CD4-positive, alpha-beta T cell (primary cell): Measurements from ENCODE around the gene BMS1. TPM values are rescaled to one million over a fixed set of nuclear protein-coding genes. Genes with fewer than 3 reads are reported as not detected.
A peak's percentile ranks its signal among the peaks of the same experiment; 100 is the strongest.

Source experiments
- ATAC-seq: fragments of 200-7000 bp; cut with Tn5 transposase; one replicate; pipeline ENCODE4 v1.10.0; 2022; ENCODE audit warnings: mild to moderate bottlenecking; ENCODE audit not compliant: poor library complexity
- CTCF ChIA-PET: fragments of 350-600 bp; sonication (Branson Sonifier 250); formaldehyde crosslinking; loops from one replicate; lab custom pipeline; 2021; ENCODE audit warnings: antibody characterized with exemption, inconsistent platforms; lab: Charles Lee
- POLR2A ChIA-PET: fragments of 350-600 bp; sonication (Branson Sonifier 250); formaldehyde crosslinking; loops from one replicate; lab custom pipeline; 2021; ENCODE audit warnings: antibody characterized with exemption, inconsistent platforms; lab: Charles Lee
- DNase-seq, 14 experiments: peaks; one replicate each; pipeline ENCODE4 v3.0.0-alpha.2; 2013 to 2020; ENCODE audit warnings: mixed read lengths in 2 of 14
- H3K27ac ChIP-seq, 2 donors: one replicate each; pipeline versions ENCODE4 v1.5.1 to v1.7.0; 2013; ENCODE audit warnings: low read length in 2 of 2, low read depth in 1 of 2, mild to moderate bottlenecking in 1 of 2
- H3K27me3 ChIP-seq, 2 experiments: 1 replicate in 1 of 2; 2 replicates in 1 of 2; pipeline versions ENCODE4 v1.6.1 to v1.7.0; 2013; ENCODE audit warnings: low read length in 2 of 2, control low read depth in 1 of 2, mild to moderate bottlenecking in 1 of 2, moderate library complexity in 1 of 2; ENCODE audit not compliant: insufficient read depth in 2 of 2, control insufficient read depth in 1 of 2
- H3K36me3 ChIP-seq: one replicate; pipeline ENCODE4 v1.6.1; 2013; ENCODE audit warnings: low read length, control low read depth; ENCODE audit not compliant: insufficient read depth
- H3K4me1 ChIP-seq: one replicate; pipeline ENCODE4 v1.6.1; 2013; ENCODE audit warnings: low read length, control low read depth; ENCODE audit not compliant: insufficient read depth
- H3K4me3 ChIP-seq: one replicate; pipeline ENCODE4 v1.5.1; 2013; ENCODE audit warnings: mild to moderate bottlenecking, low read length, moderate library complexity
- H3K9me3 ChIP-seq, 2 experiments: 1 replicate in 1 of 2; 2 replicates in 1 of 2; pipeline versions ENCODE4 v1.6.1 to v1.7.0; 2013; ENCODE audit warnings: low read length in 2 of 2, mild to moderate bottlenecking in 2 of 2, control low read depth in 1 of 2, moderate library complexity in 1 of 2; ENCODE audit not compliant: control insufficient read depth in 1 of 2, insufficient read depth in 1 of 2
- H3K27ac Mint-ChIP-seq: one replicate; pipeline ENCODE4 v1.8.0; 2020; ENCODE audit warnings: mixed read lengths
- H3K27me3 Mint-ChIP-seq: one replicate; pipeline ENCODE4 v1.8.0; 2021; ENCODE audit warnings: mixed read lengths
- H3K36me3 Mint-ChIP-seq: one replicate; pipeline ENCODE4 v1.8.0; 2021; ENCODE audit warnings: low read depth, mixed read lengths
- H3K4me1 Mint-ChIP-seq: one replicate; pipeline ENCODE4 v1.8.0; 2021; ENCODE audit warnings: low read depth, mixed read lengths
- H3K4me3 Mint-ChIP-seq: one replicate; pipeline ENCODE4 v1.8.0; 2020; ENCODE audit warnings: mild to moderate bottlenecking, mixed read lengths
- H3K9me3 Mint-ChIP-seq: one replicate; pipeline ENCODE4 v1.8.0; 2020; ENCODE audit warnings: mixed read lengths
- intact Hi-C, 2 experiments: fragments of 100-400 bp; cut with DNase I in 1 of 2; cut with micrococcal nuclease in 1 of 2; formaldehyde crosslinking; loops; one replicate each; pipeline versions ENCODE4 v1.15.1 to v1.9.0; 2023 to 2025; cut with DNase I, micrococcal nuclease
- total RNA-seq, 174 experiments: library from RNA in 2 of 174; stranded (reverse) in 2 of 174; gene quantifications; one replicate each; pipeline ENCODE4 v1.2.3 and lab custom pipeline; 2021 to 2026
- TF ChIP-seq, protein P1 (sequence below): fragments of 200-600 bp; IDR thresholded peaks from one replicate; pipeline ENCODE4 v1.8.0; 2022; ENCODE audit warnings: antibody characterized with exemption, mild to moderate bottlenecking

BMS1 gene
- total RNA-seq, 2 experiments from 2014 or later = 13.8 to 15.3 TPM

DNA sequence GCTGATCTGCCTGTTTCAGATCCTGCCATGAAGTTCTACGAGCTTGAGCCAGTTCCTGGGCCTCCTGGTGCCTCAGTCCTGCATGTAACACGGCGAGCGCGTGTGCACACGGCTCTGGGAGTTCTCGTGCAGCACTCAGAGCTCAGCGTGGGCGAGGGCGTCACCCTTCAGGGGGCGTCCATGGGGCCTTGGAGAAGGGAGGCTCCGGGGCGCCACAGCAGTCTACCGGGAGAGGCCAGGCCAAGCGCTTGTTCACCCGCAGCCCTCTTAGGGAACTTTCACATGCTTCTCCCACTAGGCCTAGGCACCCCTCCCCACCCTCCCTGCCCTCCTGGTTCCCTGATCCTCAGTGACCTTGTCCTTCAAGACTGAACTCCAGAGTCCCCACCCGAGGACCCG lies 83.1 kb downstream of the BMS1 start:
- H3K9me3 Mint-ChIP-seq = no peaks in the 10 kb centered on the region
- no peak for DNase-seq
- no peak overlapping the region for H3K4me3 Mint-ChIP-seq
- H3K36me3 ChIP-seq = no peaks in the 10 kb centered on the region
- H3K27ac ChIP-seq = no peak overlapping the region
- ChIA-PET CTCF (no interaction called here), POLR2A (interaction anchor here (0.6 kb wide), 1 partner anchor 105 kb away, joined by 3 read pairs; no protein-coding TSS in a partner anchor)
- peaks cover 5% of the 10 kb centered on the region for H3K4me1 Mint-ChIP-seq
- peaks cover 9% of the 10 kb centered on the region for H3K4me1 ChIP-seq
- peaks cover 11 to 12% of the 10 kb centered on the region in 2 experiments for H3K27me3 ChIP-seq
- H3K4me3 ChIP-seq = no peak overlapping the region
- no peak overlapping the region for H3K27ac Mint-ChIP-seq
- H3K9me3 ChIP-seq = peaks cover 0 to 7% of the 10 kb centered on the region in 2 experiments
- TF ChIP-seq, protein P1, sequence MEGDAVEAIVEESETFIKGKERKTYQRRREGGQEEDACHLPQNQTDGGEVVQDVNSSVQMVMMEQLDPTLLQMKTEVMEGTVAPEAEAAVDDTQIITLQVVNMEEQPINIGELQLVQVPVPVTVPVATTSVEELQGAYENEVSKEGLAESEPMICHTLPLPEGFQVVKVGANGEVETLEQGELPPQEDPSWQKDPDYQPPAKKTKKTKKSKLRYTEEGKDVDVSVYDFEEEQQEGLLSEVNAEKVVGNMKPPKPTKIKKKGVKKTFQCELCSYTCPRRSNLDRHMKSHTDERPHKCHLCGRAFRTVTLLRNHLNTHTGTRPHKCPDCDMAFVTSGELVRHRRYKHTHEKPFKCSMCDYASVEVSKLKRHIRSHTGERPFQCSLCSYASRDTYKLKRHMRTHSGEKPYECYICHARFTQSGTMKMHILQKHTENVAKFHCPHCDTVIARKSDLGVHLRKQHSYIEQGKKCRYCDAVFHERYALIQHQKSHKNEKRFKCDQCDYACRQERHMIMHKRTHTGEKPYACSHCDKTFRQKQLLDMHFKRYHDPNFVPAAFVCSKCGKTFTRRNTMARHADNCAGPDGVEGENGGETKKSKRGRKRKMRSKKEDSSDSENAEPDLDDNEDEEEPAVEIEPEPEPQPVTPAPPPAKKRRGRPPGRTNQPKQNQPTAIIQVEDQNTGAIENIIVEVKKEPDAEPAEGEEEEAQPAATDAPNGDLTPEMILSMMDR = no peak
- ATAC-seq = no peak
- H3K36me3 Mint-ChIP-seq = no peaks in the 10 kb centered on the region
- peaks cover 48% of the 10 kb centered on the region for H3K27me3 Mint-ChIP-seq
- intact Hi-C loops = loop anchor here (1.0 to 10.0 kb wide), 3 partner anchors 240 to 599 kb away; no protein-coding TSS in a partner anchor

DNA sequence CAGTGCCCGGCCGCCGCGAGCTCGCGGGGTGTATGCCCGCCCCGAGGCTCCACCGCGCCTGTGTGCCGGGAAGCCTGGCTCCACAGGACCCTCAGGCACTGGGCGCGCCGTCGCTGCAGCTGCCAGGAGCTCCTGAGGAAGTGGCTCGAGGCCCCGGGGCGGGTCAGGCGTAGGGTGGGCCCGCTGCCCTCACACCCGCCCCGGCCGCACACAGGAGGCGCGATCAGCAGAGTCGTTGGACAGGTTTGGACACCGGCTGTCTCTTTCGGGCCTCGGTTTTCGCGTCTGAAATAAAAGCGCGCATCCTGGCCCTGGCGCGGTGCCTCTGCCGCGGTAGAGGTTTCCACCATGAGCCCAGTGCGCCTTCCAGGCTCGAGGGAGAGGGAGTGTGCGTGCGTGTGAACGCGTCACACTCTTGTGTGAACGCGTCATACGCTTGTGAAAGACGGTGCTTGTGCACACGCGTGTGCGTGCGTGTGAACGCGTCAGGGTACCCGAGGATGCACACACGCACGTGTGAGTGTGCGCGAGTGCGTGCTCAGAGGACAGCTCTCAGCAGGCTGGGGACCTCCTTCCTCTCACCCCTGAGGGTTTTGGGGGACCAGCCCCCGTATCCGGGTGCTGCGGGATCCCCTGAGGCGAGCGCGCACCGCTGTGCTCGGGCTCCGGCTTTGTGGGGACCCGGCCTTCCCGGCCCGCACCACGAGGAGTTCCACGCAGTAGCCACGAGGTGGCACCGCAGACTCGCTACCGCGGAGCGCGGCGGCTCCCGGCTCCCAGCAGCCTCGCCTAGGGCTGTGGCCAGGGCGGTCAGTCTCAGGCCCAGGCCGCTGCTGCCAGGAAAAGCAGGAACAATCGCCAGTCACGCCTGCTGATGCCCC lies 83.8 kb downstream of the BMS1 start:
- Histone ChIP-seq H3K9me3 (peaks cover 0 to 7% of the 10 kb centered on the region in 2 experiments), H3K27me3 (peaks cover 10 to 12% of the 10 kb centered on the region in 2 experiments), H3K4me3 (peak overlapping the region; percentile 26), H3K27ac (no peak overlapping the region), H3K36me3 (no peaks in the 10 kb centered on the region), H3K4me1 (peaks cover 9% of the 10 kb centered on the region)
- DNase-seq (peak in 12 of 14 experiments; percentile 7 to 74 (median 31)), ATAC-seq (peak; percentile 46)
- intact Hi-C loops = loop anchor here (1.0 to 10.0 kb wide), 3 partner anchors 239 to 598 kb away; no protein-coding TSS in a partner anchor
- ChIA-PET POLR2A (interaction anchor here (0.6 kb wide), 1 partner anchor 105 kb away, joined by 3 read pairs; no protein-coding TSS in a partner anchor), CTCF (no interaction called here)
- Mint-ChIP-seq H3K4me1 (peaks cover 5% of the 10 kb centered on the region), H3K9me3 (no peaks in the 10 kb centered on the region), H3K27ac (no peak overlapping the region), H3K27me3 (peaks cover 43% of the 10 kb centered on the region), H3K36me3 (no peaks in the 10 kb centered on the region), H3K4me3 (no peak overlapping the region)
- TF ChIP-seq, protein P1 = peak; percentile 40

DNA sequence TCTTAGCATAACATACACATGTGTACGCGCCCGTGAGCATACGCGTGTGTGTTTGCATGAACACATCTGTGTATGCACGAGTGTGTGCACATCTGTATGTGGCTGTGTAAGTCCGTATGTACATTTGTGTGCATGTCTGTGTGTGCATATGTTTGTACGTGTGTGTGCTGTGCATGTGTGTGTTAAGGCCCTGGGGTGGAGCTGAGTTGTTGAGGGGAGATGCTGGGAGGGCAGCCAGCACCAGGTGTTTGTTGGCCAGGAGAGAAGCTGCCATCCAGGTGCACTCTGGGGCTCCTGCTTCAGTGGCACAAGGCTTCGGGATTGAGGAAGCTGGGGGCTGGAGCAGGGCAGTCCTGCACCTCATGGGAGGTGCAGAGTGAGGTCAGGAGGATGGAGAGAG lies 85.0 kb downstream of the BMS1 start:
- CTCF ChIA-PET = no interaction called here

More for the DNA sequence above, 85.0 kb downstream of the BMS1 start:
- Histone ChIP-seq H3K36me3 (no peaks in the 10 kb centered on the region), H3K27ac (no peak overlapping the region), H3K27me3 (peaks cover 6 to 12% of the 10 kb centered on the region in 2 experiments), H3K9me3 (peaks cover 0 to 7% of the 10 kb centered on the region in 2 experiments), H3K4me1 (peaks cover 9% of the 10 kb centered on the region), H3K4me3 (no peak overlapping the region)
- H3K36me3 Mint-ChIP-seq = no peaks in the 10 kb centered on the region
- no peaks in the 10 kb centered on the region for H3K9me3 Mint-ChIP-seq
- H3K4me3 Mint-ChIP-seq = no peak overlapping the region
- DNase-seq = no peak
- POLR2A ChIA-PET = no interaction called here
- TF ChIP-seq, protein P1 = no peak
- H3K4me1 Mint-ChIP-seq = peaks cover 5% of the 10 kb centered on the region
- H3K27me3 Mint-ChIP-seq = peaks cover 34% of the 10 kb centered on the region
- intact Hi-C loops = loop anchor here (5.0 to 10.0 kb wide), 2 partner anchors 595 to 597 kb away; no protein-coding TSS in a partner anchor
- no peak overlapping the region for H3K27ac Mint-ChIP-seq
- ATAC-seq = no peak
